GM19463 (cell line): ENCODE data around the gene APRT.
"Not testable (repeated sequence)": the region's sequence is repeated elsewhere in the genome, so short reads cannot be mapped to it uniquely, and the experiment has no call there.

Source experiments
- ATAC-seq: cut with Tn5 transposase; IDR thresholded peaks from one replicate; pipeline ENCODE4 v1.9.1; 2021; ENCODE audit warnings: mild to moderate bottlenecking, moderate library complexity; ENCODE audit not compliant: unreplicated experiment

The APRT gene

GRCh38 chr16:88790312-88791211 lies 21.2 kb downstream of the APRT start:
- no peak for ATAC-seq

GRCh38 chr16:88789594-88789993 lies 22.1 kb downstream of the APRT start:
- no peak for ATAC-seq

DNA sequence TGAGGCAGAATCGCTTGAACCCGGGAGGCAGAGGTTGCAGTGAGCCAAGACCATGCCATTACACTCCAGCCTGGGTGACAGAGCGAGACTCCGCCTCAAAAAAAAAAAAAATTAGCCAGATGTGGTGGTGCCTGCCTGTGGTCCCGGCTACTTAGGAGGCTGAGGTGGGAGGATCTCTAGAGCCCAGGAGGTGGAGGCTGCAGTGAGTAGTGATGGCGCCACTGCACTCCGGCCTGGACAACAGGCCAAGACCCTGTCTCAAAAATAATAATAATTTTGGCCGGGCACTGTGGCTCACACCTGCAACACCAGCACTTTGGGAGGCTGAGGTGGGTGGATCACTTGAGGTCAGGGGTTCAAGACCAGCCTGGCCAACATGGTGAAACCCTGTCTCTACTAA lies 23.0 kb downstream of the APRT start:
- not testable (repeated sequence) for ATAC-seq

- no peak for ATAC-seq
Observed at GRCh38 chr16:88787579-88788314, 24.0 kb downstream of the APRT start.

GRCh38 chr16:88785106-88785924 lies 26.4 kb downstream of the APRT start, which contains the start of gene PIEZO1:
Gene PIEZO1 (minus strand): TSS chr16:88785220. CDS start chr16:88784964, 256 bp downstream.
- ATAC-seq: no peak

DNA sequence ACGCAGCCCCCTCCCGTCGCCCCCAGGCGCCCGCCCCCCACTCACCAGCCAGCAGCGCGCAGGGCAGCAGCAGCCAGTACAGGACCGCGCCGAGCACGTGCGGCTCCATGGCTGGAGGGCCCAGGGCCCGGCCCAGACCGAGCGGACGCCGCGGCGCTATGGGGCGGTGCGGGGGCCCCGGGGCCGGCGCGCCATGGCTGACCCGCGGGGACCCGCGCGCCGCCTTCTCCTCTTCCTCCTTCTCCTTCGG lies 26.9 kb downstream of the APRT start:
- no peak for ATAC-seq

- ATAC-seq: no peak
Observed at GRCh38 chr16:88784074-88784855, 27.5 kb downstream of the APRT start.

GRCh38 chr16:88783391-88784073 lies 28.2 kb downstream of the APRT start:
- ATAC-seq: no peak

GRCh38 chr16:88782454-88783390 lies 29.0 kb downstream of the APRT start:
- no peak for ATAC-seq

- no peak for ATAC-seq
Observed at GRCh38 chr16:88781140-88782077, 30.3 kb downstream of the APRT start.

DNA sequence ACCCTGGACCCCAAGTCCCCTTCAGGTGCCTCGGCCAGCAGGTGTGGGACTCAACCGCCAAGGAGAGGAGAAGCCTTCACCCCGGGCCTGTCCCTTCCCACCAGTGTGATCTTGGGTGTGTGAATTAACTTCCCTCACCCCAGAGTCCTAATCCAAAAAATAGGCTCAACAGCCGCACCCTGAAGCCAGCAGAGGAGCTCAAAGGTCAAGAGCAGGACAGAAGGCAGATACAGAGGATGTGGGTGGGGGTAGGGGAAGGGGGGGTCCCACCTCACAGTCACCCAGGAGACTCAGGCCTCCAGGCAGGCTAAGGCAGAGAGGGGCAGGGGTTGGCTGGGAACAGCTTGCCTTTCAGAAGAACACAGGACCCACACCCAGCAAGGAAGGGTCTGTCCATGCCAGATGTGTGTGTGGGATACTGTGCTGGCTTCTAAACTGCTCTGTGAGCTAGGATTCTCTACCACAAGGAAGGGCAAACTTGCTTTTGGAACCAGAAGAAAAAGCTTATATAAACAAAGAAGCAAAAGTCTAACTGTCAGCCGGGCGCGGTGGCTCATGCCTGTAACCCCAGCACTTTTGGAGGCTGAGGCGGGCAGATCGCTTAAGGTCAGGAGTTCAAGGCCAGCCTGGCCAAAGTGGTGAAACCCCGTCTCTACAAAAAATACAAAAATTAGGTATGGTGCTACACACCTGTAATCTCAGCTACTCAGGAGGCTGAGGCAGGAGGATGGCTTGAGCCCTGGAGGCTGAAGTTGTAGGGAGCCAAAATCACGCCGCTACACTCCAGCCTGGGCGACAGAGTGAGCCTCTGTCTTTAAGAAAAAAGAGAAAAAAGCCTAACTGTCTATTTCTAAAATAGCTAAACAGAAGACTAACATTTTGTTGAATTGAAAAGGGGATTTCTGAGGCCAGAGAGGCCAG lies 31.3 kb downstream of the APRT start:
- no peak for ATAC-seq

- ATAC-seq: no peak
Observed at GRCh38 chr16:88779406-88780141, 32.2 kb downstream of the APRT start.

GRCh38 chr16:88778541-88779065 lies 33.1 kb downstream of the APRT start:
- ATAC-seq: no peak

DNA sequence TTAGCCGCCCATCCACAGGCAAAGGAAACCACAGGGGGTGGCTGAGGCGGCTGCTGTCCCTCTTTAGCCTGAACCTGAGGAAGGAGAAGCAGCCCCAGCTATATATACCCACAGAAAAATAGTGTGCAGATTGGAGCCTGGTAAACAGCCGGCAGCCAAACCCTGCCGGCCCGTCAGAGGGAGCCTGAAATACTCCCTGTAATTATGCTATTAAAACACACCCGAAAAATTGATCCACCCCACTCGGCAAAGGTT lies 33.5 kb downstream of the APRT start:
- no peak for ATAC-seq

DNA sequence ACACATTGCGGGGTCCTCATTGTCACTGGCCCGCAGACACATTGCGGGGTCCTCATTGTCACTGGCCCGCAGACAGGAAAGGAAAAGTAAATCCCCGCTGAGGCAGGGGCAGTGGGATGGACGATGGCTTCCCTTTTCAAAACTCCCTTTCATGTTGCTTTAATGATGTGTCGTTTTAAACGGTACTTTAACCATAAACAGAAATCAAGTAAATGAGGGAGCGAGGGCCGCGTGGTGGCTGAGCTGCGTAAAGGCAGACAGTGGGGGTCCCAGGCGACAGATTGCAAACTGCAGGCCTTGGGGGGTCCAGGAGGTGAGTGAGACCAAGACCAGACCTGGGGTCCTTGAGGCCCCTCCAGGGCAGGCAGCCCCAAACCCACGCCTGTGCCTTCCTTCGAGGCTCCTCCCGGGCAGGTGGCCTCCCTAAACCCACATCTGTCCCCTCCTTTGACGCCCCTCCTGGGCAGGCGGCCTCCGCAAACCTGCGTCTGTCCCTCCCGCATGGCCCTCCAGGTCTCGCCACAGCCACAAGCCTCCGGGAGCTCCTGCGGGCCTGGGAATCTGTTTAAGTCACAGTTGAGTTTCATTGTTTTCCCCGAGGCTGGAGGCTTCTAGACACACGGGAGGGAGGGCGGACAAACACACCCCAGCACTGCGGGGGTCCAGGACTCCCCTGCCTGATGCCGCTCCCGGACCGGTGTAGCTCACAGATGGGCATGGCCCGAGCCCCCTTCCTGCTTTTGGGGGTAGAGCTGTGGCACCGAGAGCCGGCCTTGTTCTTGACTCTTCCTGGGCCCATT lies 34.1 kb downstream of the APRT start:
- no peak for ATAC-seq
